SK-N-MC (cell line): ENCODE results near the gene STK11.

Experiments
- EZH2 ChIP-seq: fragments of 200-600 bp; sonication (generic); IDR thresholded peaks from one replicate; pipeline ENCODE4 v1.6.1; 2017; ENCODE audit warnings: antibody characterized with exemption
- FOXP2 ChIP-seq: optimal IDR thresholded peaks from 2 replicates; pipeline ENCODE3; 2011; ENCODE audit warnings: mild to moderate bottlenecking, moderate library complexity; ENCODE audit not compliant: insufficient read depth; ENCODE audit errors: extremely low read length, control extremely low read depth
- POLR2AphosphoS5 ChIP-seq: IDR thresholded peaks from 2 replicates; pipeline ENCODE4 v1.6.1; 2012; ENCODE audit warnings: mild to moderate bottlenecking, low read depth, low read length, borderline replicate concordance

DNA sequence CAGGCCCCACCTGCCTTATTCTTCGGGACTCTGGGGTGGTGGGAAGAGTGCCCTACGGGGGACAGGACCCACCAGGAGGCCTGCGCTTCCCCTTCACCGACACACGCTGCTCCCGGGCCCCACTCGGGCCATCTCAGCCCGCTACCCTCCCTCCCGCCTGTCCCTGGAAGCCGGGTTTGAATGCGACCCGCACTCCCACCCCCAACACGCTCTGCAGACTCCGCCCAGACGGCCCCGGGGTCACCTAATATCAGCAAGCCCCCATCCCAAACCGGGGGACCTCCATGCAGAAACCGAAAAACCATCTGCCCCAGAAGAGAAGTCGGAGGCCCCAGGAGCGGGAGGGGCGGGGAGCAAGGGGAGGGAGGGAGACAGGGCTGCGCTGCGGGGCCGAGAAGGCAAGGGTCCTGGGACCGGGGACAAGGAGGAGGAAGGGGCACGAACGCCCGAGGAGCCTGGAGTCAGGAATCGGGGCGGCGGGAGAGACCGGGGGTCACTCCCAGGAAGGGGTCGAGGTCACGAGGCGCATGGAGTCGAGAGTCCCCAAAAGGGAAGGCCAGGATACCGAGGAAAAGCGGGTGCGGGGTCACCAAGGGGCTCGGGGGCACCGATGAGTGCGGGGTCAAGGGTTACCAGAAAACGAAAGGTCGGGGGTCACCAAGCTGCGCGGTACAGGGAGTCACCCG is 32.3 kb upstream of the STK11 start:
- TF ChIP-seq POLR2AphosphoS5, result no peak
- TF ChIP-seq EZH2, result no peak
- TF ChIP-seq FOXP2, result no peak
